ENCODE data around the gene ZNF385C.

The ZNF385C gene

DNA sequence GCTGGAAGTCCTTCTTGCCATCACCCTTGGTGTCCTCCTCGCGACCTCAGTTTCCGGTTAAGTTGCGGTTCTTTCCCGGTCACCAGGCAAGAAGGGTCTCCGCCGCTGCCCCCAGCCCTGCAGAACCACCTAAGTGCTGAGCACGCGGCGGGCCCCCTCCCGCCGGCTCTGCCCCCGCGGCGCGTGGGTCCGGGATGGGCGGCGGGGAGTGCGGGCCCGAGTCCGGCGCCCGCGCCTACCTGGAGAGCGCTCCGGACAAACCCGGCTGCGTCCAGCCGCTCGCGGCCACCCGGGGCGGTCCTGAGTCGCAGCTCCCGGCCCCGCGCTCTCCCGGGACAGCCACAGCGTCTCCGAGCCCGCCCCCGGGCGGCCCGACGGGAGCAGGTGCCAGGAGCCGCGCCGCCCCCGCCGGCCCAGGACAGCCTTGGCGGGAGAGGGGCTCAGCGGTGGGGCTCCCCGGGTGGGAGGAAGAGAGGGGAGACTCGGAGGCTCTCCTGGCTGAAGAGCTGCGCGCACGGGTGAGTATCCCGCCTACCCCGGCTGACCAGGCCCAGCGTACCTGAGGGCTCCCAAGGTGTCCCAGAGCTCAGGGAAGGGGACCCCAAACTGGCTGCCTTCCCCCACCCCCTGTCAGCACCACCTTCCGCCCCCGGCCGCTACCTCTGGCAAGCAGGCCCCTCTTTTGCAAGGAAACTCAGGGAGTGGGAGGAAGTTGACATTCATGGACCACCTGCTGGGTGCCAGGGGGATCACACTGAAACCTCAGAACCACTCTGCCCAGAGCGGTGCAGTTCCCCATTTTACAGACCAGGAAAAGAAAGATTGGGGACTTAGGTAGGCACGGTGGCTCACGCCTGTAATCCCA is 25.7 kb downstream of the ZNF385C start:
- H3K4me3 ChIP-seq (ENCODE audit: low read depth, low read length) = no peak overlapping the region
- no peak for DNase-seq (ENCODE audit: low read depth)

DNA sequence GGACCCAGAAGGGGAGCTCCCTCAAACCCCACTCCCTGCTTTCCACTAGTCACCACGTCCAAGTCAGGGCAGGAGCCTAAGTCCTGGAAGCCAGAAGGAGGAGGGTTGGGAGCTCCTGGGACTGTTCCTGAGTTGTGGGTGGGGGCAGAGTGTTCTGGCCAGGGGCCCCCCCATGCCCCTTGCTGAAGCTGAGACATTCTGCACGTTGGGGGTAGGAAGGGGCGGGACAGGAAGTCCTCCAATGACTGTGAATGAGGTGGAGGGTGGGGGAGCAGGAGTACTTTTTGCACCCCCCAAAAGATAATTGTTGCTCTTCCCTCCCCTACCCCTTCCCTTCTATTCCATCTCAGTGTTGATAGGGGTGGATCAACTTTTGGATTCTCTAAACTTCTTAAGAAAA is 26.5 kb downstream of the ZNF385C start:
- TF ChIP-seq, protein P1, sequence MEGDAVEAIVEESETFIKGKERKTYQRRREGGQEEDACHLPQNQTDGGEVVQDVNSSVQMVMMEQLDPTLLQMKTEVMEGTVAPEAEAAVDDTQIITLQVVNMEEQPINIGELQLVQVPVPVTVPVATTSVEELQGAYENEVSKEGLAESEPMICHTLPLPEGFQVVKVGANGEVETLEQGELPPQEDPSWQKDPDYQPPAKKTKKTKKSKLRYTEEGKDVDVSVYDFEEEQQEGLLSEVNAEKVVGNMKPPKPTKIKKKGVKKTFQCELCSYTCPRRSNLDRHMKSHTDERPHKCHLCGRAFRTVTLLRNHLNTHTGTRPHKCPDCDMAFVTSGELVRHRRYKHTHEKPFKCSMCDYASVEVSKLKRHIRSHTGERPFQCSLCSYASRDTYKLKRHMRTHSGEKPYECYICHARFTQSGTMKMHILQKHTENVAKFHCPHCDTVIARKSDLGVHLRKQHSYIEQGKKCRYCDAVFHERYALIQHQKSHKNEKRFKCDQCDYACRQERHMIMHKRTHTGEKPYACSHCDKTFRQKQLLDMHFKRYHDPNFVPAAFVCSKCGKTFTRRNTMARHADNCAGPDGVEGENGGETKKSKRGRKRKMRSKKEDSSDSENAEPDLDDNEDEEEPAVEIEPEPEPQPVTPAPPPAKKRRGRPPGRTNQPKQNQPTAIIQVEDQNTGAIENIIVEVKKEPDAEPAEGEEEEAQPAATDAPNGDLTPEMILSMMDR (IDR thresholded peaks at IDR 0.05; ENCODE audit: insufficient read depth, low read depth, low read length, missing control alignments) = no peak
- H3K4me3 ChIP-seq (ENCODE audit: low read depth, low read length) = no peak overlapping the region
- no peak for DNase-seq (ENCODE audit: low read depth)

More for the DNA sequence above, 25.7 kb downstream of the ZNF385C start:
- TF ChIP-seq, protein P1 (IDR thresholded peaks at IDR 0.05; ENCODE audit: insufficient read depth, low read depth, low read length, missing control alignments) = no peak

DNA sequence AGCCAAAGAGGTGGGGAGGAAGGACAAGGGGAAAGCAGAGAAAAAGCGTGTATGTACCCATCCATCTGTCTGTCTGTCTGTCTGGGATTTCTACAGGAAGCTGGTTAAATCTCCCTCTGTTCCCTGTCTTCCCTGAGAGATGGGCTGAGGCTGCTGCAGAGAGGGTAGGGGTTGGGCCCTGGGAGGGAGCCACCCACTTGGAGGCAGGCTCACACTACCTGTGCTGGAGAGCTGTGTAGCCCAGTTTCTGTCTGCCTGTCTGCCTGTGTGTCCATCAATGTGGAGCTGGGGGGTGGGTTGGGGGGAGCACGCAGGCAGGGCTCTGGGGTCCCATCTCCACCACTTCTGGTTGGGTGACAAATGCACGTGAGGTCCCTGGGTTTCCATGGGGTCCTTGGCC is 29.3 kb downstream of the ZNF385C start:
- DNase-seq (ENCODE audit: low read depth) = no peak
- TF ChIP-seq, protein P1 (IDR thresholded peaks at IDR 0.05; ENCODE audit: insufficient read depth, low read depth, low read length, missing control alignments) = no peak
- no peak overlapping the region for H3K4me3 ChIP-seq (ENCODE audit: low read depth, low read length)

DNA sequence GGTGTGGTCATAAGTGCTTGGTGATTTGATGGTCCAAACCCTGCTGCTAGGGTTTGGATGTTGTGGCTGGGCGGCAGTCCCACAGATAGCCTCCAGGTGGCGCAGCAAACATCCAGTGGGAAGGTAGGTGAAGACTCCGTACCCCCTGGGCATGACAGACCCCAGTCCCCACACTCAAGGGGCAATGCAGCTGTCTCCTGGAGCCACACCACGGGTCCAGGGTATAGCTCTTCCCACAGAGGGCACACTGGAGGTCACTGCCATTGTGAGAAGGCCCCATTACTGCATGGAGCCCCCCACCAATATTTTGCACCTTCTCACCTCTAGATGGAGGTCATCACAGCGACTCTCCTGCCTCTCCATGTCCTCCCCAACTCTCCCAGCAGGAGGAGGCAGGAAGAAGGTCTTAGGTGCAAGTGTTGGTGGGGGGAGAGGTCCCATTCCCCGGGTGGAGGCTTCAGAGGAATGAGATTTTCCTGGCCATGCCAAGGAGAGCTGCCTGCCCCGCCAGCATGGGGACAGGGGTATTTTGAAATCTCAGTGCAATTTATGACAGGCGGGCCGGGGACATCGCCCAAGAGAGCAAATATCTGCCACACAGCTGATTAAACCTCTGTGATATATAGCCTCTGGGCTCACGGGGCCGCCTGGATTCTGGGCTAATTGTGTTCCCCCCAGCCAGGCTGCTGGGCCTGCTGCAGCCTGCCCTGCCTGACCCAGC is 30.7 kb downstream of the ZNF385C start:
- peak; percentile 65 for DNase-seq (ENCODE audit: low read depth)
- H3K4me3 ChIP-seq (ENCODE audit: low read depth, low read length) = no peak overlapping the region
- TF ChIP-seq, protein P1 (IDR thresholded peaks at IDR 0.05; ENCODE audit: insufficient read depth, low read depth, low read length, missing control alignments) = peak; percentile 91

DNA sequence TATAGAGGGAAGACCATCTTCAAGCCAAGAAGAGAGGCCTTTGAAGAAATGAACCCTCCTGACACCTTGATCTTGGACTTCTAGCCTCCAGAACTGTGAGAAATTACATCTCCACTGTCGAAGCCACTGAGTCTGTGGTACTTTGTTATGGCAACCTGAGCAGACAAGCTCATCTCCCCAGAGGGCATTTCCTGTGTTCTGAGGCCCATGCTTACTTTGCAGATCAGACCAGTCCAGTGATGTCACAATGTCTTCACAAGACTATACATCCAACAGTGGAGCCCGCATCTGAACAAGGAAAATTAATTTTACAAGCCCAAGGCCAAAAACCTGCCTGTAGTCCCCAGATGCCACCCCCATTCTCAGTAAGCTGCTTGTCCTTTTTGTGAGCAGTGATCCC is 33.1 kb downstream of the ZNF385C start:
- H3K4me3 ChIP-seq (ENCODE audit: low read depth, low read length) = no peak overlapping the region
- TF ChIP-seq, protein P1 (IDR thresholded peaks at IDR 0.05; ENCODE audit: insufficient read depth, low read depth, low read length, missing control alignments) = no peak
- peak; percentile 12 for DNase-seq (ENCODE audit: low read depth)

DNA sequence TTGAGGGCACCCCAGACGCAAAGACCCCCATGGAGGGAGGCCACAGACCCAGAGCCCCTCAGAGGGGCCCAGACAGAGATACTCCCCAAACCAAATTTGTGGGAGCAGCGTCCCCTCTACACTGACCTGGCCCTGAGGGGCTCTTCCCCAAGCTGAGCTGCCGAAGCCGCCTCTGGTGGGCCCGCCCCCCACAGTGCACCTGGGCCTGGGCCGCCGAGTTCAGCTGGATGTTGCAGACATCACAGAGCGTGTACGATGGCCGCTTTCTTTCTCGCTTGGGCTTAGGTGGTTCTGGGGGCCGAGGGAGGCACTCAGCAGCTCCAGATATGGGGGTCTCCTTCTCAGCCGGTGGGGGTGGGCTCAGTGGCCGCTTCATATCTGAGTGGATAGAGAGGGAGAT is 35.6 kb downstream of the ZNF385C start:
- TF ChIP-seq, protein P1 (IDR thresholded peaks at IDR 0.05; ENCODE audit: insufficient read depth, low read depth, low read length, missing control alignments) = no peak
- DNase-seq (ENCODE audit: low read depth) = no peak
- H3K4me3 ChIP-seq (ENCODE audit: low read depth, low read length) = no peak overlapping the region

Measured in GM12865 (cell line).